HG03159 (cell line): ENCODE results near the gene ATP13A3.

ENCODE experiments used
- ATAC-seq: cut with Tn5 transposase; IDR thresholded peaks from one replicate; pipeline ENCODE4 v1.9.1; 2021; ENCODE audit warnings: mild to moderate bottlenecking, moderate library complexity; ENCODE audit not compliant: unreplicated experiment

The ATP13A3 gene

DNA sequence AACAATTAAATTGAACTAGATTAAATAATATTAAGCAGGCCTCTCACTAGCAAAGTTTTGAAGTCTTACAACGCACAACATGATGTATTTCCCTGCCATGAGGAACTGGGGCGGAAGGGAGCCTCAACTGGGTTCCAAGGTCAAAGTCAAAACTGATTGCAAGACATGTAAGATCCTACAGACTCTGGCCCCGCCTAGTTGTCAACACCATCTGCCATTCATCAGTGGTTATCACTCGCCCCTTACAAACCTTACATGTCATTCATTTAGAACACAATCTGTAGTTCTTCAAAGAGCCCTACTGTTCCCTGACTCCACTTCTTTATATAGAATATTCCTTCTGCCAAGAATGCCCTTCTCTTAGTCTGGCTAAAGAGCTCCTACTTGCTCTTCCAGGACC, 10.0 kb downstream of the ATP13A3 start:
- no peak for ATAC-seq

DNA sequence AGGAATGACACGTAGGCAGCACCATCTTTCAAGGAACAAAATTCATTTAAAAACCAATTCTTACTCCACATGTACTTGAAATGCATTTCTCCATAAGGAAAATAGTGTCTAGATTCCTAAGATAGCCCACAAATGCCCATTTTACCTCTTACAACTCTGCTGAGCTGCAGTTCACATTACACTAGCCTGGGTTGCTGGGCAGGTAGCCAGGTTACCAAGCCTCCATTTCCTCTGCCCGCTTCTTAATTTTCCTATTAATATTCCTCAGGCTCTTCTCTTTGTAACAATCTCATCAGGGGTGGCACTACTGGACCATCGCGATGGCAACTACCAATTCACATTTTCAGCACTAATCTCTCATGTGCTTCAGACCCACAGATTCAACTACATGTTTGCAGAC, 10.8 kb downstream of the ATP13A3 start:
- no peak for ATAC-seq

DNA sequence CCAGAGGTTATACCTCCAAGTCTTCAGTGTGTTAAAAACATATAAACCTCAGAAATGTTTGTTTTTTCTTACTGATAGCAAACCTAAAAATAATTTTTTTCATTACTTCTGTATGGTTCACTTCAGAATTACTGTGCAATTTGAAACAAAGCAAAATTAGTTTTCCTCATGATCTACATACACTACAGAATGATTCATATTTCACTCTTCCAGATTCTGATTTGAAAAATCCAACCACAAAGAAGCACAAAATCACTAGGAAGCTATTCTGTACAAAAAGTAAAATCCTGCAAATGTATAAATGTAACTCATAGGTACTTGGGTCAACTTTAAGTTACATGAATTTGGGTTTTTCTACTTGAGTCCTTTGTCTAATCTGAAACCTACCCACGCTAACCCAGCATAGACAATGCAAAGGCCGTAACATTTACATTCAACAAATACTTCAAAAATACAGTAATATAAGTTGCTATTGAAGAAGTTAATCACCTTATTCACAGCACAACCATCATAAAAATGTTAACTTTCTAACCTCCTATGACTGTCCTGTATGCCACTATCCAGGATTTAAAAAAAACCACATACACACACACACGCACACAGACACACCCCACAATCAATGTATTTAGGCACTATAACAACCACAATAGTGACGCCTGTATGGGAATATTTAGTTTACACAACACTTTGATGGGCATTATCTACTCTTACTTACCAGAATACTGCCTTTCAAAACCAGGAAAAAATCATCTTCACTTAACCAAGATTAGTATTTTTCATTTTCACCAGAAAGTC, 11.5 kb downstream of the ATP13A3 start:
- no peak for ATAC-seq

DNA sequence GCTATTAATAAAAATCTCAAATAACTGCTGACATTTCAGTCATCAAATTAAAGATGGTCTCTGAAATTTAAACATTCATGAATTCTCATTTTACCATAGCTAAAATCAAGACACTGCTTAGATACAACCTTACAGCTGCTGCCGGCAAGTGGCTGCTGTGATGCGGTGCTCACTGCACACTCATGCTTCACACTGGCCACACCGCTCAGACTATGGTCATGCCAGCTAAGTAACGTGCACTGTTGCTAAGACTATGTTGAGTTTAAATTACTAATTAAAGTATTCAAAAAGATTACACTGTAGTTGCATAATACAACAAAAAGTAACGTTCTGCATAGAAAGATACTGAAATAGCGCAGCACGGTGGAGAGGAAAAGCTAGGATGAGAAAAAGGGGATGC, 12.1 kb downstream of the ATP13A3 start:
- ATAC-seq = no peak

DNA sequence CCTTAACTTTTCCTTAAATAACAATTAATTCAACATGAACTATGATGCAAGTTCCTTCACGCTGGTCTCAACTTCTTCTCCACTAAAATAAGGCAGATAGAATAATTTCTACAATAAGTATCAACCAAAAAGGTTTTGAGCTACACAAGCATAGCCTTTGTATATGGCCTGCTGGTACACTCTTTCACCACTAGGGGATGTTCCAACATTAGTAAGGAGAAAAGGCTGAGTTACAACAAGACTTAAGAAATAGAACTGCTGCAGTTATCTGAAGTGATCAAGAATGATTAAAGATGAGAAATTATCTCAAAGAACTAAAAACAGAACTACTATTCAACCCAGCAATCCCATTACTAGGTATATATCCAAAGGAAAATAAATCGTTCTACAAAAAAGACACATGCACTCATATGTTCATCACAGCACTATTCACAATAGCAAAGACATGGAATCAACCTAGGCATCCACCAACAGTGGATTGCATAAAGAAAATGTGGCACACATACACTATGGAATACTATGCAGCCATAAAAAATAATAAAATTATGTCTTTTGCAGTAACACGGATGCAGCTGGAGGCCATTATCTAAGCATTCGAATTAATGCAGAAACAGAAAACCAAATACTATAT, 14.4 kb downstream of the ATP13A3 start:
- peak; percentile 68 for ATAC-seq

DNA sequence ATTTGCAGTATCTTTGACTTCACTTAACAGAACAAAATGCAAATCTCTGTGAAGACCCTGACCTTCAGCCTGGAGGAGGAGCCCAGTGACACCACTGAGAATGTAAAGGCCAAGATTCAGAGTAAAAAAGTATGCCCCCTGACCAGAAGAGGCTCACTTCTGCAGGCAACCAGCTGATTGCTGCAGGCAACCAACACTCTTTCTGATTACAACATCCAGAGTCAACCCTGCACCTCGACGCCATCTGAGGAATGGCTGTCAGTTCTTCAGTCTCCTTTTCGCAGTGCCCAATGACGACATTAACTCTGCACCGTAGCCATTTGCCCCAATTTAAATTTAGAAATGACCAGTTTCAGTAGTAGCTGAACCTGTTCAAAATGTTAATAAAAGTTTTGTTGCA, 14.9 kb downstream of the ATP13A3 start:
- ATAC-seq = no peak

DNA sequence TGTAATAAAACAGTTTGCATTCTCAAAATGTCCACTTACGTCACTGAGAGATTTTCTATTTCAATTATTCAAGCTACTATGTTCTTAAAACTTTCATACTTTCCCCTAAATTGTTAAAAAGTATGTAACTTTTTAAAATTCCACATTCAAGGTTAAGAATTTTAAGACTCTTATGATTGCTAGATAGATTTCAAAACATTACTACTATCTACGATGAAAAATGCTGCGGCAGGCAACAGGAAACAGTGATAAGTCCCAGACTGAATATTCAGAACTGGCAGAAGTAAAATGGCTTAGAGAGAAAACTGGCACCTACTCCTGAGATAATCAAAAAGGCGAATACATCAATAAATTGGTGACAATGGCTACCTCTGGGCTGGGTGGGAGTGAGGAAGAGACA, 16.2 kb downstream of the ATP13A3 start:
- ATAC-seq = no peak

DNA sequence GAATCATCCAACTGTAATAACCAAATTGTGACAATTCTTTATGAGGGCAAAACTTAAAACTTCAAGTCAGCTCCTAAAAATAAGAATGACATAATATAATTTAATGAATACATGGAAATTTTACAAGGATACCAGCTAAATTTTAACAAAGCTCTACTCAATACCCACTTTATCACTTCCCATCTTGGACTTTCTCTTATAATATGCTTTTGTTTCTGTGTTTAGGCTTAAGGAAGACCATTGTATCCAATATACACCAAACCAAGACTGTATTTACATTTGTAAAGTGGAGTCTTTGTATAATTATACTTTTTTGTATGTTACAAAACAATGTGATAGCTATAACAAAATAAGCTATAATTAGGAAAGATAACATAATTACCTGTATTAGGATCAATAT, 16.8 kb downstream of the ATP13A3 start:
- no peak for ATAC-seq

DNA sequence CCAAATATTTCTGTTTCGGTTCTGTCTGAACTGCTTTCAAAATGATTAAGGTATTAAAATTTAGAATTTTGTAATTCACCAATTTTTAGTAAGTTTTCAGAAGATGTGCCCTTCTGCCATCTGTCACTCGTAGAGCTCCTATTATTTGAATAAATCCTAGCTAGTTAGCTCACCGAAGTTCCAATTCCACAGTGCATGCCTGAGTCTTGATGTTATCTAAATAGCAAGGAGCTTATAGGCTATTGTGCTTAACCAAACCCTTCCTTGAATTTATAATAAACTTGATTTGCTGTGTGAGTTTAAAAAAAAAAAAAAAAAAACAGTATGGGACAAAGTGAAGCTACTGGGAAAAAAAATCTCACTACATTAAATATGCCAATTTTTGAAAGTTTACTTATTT, 18.7 kb downstream of the ATP13A3 start:
- no peak for ATAC-seq

DNA sequence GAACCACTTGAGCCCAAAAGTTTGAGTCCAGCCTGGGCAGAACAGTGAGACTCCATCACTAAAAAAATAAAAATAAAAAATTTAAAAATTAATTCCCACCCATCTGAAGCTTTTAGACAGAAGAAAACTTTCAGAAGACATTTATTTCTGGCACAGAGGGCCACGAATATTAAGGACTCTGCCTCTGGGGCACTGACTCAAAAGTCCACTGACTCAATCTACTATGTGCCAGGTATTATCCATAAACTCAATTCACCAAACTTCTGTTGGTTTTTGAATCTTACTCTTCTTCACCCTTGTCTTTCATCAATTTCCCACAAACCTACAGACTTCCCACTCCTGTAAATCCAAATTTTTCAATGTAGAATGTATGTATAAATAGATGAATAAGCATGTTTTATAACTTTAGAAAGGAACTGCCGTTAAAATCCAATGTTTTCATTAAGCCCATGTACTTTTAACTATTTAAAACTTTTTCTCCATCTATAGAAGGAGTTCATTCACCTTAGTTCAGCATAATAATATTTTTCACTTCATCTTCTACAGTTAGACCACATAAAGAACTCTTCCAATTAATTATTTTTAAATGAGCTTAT, 19.9 kb downstream of the ATP13A3 start:
- ATAC-seq = no peak

DNA sequence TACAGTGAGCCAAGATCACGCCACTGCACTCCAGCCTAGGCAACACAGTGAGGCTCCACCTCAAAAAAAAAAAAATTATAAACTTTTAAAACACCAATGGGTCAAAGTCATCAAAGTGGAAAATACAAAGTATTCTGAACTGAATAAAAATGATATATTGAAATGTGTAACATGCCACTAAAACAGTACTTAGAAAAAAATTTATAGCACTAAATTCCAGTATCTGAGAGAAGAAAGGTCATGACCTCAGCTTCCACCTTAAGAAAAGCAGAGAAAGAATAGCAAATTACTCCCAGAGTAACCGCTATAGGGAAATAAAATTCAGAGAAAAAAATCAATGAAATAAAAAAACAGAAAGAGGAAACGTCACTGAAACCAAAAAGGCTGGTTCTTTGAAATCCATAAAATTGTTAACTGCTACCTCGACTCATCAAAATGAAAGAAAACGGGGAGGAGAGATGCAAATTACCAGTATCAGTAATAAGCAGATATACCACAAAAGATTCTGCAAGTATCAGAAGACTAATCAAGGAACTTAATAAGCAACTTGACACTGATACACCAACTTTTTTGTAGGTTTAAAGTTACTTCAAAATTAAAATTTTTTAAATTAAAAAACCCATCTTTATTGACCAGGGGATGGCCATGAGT, 20.8 kb downstream of the ATP13A3 start:
- ATAC-seq = no peak

DNA sequence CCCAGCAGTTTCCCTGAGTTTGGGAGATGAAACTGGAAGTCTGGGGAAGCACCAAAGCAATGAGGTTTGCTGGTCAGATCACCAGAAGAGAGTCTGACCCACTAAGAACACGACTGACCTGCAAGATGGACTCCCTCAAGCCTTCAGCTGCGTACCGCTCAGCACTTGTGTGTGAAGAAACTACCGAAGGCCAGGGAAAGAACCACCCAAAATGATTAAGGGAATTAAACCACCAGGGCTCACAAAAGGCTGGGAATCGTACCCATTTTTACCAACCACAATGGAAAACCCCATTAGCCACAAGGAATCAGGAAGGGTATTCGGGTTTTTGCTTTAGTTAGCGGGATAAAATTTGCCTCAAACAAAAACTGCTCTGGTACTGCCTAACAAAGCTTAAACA, 21.6 kb downstream of the ATP13A3 start:
- ATAC-seq = no peak

DNA sequence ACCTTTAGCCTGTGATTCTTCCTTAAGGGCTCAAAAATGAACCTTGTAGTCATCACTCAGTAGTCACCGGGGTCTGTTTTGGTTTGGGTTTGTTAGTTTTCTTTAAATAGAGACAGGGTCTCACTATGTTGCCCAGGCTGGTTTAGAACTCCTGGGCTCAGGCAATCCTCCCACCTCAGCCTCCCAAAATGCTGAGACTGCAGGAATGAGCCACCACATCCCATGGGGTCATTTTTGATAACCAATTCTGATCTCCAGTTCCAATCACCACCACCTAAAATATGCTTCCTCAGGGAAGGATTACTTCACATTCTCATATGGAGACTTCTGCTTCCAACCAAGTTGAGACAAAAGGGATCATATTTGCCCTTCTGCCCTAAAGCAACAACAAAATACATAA, 22.1 kb downstream of the ATP13A3 start:
- ATAC-seq = no peak

DNA sequence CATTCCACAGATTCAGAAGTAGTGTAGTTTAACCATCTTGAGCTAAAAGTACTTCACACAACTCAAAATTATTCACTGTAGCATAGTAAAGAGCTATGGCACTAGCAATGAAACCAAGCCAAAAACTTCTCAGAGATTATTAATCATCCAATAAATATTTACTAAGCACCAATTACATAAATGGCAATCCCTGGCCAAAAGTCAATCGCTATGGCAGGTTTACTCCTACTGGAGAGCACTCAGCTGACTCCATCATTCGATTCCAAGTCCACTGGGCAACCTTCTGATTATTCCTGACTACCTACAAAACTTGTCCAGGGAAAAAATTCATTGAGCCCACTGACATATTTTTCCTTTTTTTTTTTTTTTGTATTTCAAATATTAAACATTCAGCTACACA, 23.9 kb downstream of the ATP13A3 start:
- ATAC-seq = no peak

DNA sequence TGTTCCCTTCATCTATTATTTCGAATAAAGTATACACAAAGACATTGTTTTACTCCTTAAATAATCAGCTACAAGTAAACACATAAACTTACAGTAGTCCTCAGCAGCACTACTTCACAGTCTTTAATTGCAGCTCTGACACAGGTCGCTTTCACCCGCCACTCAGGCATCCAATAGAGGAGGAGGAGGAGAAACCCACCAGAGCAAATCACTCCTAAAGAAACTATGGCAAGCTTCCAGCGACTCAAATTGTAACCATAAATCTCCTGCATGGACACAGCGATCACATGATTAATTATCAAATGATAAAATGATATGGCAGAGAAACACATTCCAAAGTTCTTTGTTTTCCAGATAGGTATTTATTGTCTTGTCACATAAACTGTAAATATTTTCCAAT, 26.2 kb downstream of the ATP13A3 start:
- ATAC-seq = no peak

DNA sequence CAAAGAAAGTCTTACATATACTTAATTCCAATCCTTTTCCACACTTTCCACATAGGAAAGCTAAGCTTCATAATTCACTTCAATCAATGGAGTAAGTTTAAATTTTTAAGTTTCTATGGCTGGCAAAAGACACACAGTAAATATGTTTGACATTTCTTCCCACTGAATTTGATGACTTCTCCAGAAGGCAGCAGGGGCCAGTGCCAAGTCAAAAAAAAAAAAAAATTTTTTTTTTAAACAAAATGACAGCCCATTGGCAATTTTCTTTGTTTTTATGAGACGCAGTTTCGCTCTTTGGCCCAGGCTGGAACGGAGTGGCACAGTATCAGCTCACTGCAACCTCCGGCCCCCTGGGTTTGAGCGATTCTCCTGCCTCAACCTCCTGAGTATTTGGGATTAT, 28.7 kb downstream of the ATP13A3 start:
- no peak for ATAC-seq

DNA sequence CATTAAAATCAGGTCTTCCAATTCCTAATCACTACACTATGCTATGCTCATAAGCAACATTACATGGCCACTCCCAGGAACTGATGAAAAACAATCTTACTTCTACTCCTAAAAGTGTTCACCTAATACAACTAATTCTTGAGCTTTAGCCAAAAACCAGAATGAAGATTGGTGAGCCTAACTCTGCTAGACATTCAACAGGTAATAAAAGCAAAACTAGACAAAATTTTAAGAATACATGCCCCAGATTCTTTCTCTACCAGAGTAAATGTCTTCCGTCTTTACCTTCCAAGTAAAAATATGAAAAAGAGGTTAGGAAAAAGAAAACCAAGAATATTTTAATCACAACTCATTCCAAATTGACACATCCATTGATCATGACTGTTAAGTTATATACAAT, 31.3 kb downstream of the ATP13A3 start:
- no peak for ATAC-seq

DNA sequence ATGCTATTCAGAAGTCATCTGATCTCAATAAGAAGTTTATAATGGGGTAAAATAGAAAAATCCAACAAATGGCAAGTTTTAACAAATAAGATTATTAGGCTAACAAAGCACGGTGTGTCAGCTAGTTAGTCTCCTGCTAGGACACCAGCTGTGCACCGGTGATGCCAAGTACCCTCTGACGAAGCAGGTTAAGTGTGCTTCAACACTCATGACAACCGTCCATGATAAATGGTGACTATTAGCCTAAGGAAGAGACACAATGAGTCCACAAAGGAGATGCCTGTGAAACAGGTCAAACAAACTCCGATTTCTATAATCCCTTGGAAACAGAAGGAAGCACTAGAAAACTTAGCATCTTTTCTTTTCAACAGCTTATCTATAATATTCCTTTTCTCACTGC, 36.5 kb downstream of the ATP13A3 start:
- ATAC-seq = no peak

DNA sequence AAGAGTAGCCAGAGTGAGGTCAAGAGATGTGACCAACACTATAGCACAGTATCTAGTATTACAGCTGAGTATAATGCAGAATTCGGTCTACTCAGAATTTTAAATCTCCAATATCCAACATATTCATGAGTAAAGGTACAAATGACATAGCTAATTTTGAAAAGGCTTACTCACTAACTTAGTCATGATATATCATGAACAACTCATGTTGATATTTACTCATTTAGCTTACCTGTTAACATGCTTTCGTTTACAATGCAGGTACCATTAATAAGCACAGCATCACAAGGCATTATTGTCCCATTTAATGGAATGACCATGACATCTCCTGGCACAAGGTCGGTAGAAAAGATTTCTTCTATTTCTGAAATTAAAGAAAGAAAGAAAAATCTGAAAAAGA, 36.9 kb downstream of the ATP13A3 start:
- ATAC-seq = no peak

DNA sequence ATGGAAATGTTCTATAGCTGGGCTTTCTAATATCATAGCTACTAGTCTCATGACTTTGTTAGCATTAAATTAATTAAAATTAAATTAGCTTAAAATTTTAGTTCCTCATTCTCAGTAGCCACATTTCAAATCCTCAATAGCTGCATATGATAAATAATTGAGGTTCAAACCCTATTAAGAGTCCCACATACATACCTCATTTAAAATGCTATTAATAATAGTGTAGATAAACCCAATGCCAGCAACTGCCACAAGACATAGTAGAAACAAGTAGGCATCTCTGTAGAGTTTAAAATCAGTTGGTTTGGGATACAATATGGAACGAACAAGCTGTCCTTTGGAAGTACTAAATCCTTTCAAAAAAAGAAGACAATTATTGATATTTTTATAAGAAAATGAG, 39.1 kb downstream of the ATP13A3 start:
- no peak for ATAC-seq

DNA sequence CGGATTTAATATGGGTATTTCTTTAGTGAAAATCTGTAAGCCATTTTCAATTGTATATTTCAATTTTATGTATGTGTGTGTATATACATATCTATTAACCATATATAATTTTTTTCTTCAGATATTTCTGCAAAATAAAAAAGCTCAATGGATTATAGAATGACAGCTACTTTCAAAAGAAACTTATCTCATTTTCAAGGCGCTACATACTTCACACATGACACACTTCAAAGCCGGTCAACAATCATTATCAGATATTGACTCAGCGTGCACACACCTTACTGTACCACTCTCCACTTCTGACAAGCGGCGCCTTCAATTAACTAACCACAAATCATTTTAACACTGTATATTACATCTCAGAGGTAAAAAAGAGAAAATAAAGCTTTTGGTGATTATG, 39.6 kb downstream of the ATP13A3 start:
- no peak for ATAC-seq

DNA sequence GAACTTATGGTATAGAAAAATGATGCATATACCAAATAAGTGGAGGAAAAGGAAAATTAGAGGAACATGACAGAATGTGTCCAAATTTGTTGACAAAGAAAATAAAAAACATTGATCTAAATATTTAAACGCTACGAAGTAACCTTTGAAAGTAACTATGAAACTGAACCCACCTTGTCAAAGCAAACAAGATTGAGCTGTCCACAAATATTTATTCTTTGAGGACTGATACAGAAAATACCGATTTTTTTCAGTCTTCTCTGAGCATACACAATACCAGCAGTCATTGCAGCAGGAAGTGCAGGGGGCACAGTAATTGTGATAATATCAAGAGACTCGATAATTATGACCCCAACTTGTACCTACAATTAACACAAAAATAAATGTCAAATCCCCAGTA, 40.0 kb downstream of the ATP13A3 start:
- no peak for ATAC-seq
